ENCODE measurements around the gene RBM11. TPM values are rescaled to one million over a fixed set of nuclear protein-coding genes. Genes with fewer than 3 reads are reported as not detected.

RBM11 gene
- total and polyA plus RNA-seq, 11 donors = 0.15 to 0.84 (median 0.23) TPM; not detected in 8

- no peaks in the 10 kb centered on the region for H3K36me3 ChIP-seq
- no peaks in the 10 kb centered on the region for H3K4me1 ChIP-seq
- 38 to 46% (median 43%) methylated on average over 3 of the region's 3 CpGs for WGBS, 4 donors
- no peak overlapping the region for H3K4me3 ChIP-seq
- no peaks in the 10 kb centered on the region for H3K9me3 ChIP-seq
- no peak for DNase-seq
- ATAC-seq = no peak
- no peak for TF ChIP-seq POLR2A (IDR thresholded peaks at IDR 0.05)
- no peak for TF ChIP-seq CTCF (IDR thresholded peaks at IDR 0.05)
- intact Hi-C loops (cut with DNase I) = no loop called here
- no peaks in the 10 kb centered on the region for H3K27me3 ChIP-seq
- H3K27ac ChIP-seq = no peak overlapping the region
Observed at GRCh38 chr21:14236180-14236579, 20.2 kb downstream of the RBM11 start.

GRCh38 chr21:14239281-14239680, 23.3 kb downstream of the RBM11 start:
- DNase-seq = no peak
- H3K36me3 ChIP-seq = no peaks in the 10 kb centered on the region
- intact Hi-C loops (cut with DNase I) = no loop called here
- H3K4me1 ChIP-seq = no peaks in the 10 kb centered on the region
- H3K4me3 ChIP-seq = no peak overlapping the region
- 70 to 78% (median 73%) methylated on average over 2 of the region's 2 CpGs for WGBS, 4 donors
- TF ChIP-seq POLR2A (IDR thresholded peaks at IDR 0.05) (no peak), CTCF (IDR thresholded peaks at IDR 0.05) (no peak)
- H3K9me3 ChIP-seq = no peaks in the 10 kb centered on the region
- H3K27ac ChIP-seq = no peak overlapping the region
- no peaks in the 10 kb centered on the region for H3K27me3 ChIP-seq
- ATAC-seq = no peak

- no peaks in the 10 kb centered on the region for H3K9me3 ChIP-seq
Observed at GRCh38 chr21:14241297-14241696, 25.3 kb downstream of the RBM11 start.

GRCh38 chr21:14243461-14243860, 27.5 kb downstream of the RBM11 start:
- intact Hi-C loops (cut with DNase I) = no loop called here
- 36 to 80% (median 44%) methylated on average over 1 of the region's 1 CpG for WGBS, 4 donors
- no peak overlapping the region for H3K27ac ChIP-seq
- peaks cover 0 to under 1% (median 0%) of the 10 kb centered on the region in 9 donors for H3K27me3 ChIP-seq
- no peaks in the 10 kb centered on the region for H3K9me3 ChIP-seq
- TF ChIP-seq CTCF (IDR thresholded peaks at IDR 0.05) = no peak
- TF ChIP-seq POLR2A (IDR thresholded peaks at IDR 0.05) = no peak
- DNase-seq (no peak), ATAC-seq (no peak)
- H3K4me1 ChIP-seq = no peaks in the 10 kb centered on the region
- H3K36me3 ChIP-seq = no peaks in the 10 kb centered on the region
- H3K4me3 ChIP-seq = no peak overlapping the region

More at GRCh38 chr21:14241297-14241696, 25.3 kb downstream of the RBM11 start:
- DNase-seq = no peak
- no peak for ATAC-seq
- 38 to 48% (median 40%) methylated on average over 2 of the region's 2 CpGs for WGBS, 4 donors
- no peak for TF ChIP-seq POLR2A (IDR thresholded peaks at IDR 0.05)
- no peak for TF ChIP-seq CTCF (IDR thresholded peaks at IDR 0.05)
- no peak overlapping the region for H3K4me3 ChIP-seq
- H3K27ac ChIP-seq = no peak overlapping the region
- intact Hi-C loops (cut with DNase I) = no loop called here
- H3K4me1 ChIP-seq = no peaks in the 10 kb centered on the region
- no peaks in the 10 kb centered on the region for H3K27me3 ChIP-seq
- no peaks in the 10 kb centered on the region for H3K36me3 ChIP-seq
